Duodenal mucosa (tissue), 2 donors: Measurements from ENCODE around the gene IL34.

Experiments used
- H3K27ac ChIP-seq: one replicate; pipeline ENCODE4 v1.7.0; 2013; ENCODE audit warnings: low read depth, low read length
- H3K27me3 ChIP-seq, 2 donors: one replicate each; pipeline ENCODE4 v1.7.0; 2013; ENCODE audit warnings: low read length in 2 of 2, control low read depth in 1 of 2; ENCODE audit not compliant: insufficient read depth in 2 of 2, control insufficient read depth in 1 of 2
- H3K36me3 ChIP-seq, 2 donors: one replicate each; pipeline ENCODE4 v1.7.0; 2013; ENCODE audit warnings: low read length in 2 of 2, control low read depth in 1 of 2; ENCODE audit not compliant: insufficient read depth in 2 of 2, control insufficient read depth in 1 of 2
- H3K4me1 ChIP-seq, 2 donors: one replicate each; pipeline ENCODE4 v1.7.0; 2013; ENCODE audit warnings: low read length in 2 of 2, control low read depth in 1 of 2; ENCODE audit not compliant: insufficient read depth in 2 of 2, control insufficient read depth in 1 of 2
- H3K4me3 ChIP-seq, 2 donors: one replicate each; pipeline ENCODE4 v1.7.0; 2013; ENCODE audit warnings: low read length in 2 of 2, low read depth in 1 of 2
- H3K9ac ChIP-seq, 2 donors: one replicate each; pipeline ENCODE4 v1.7.0; 2013; ENCODE audit warnings: low read length in 2 of 2, low read depth in 1 of 2
- H3K9me3 ChIP-seq, 2 donors: one replicate each; pipeline ENCODE4 v1.7.0; 2013; ENCODE audit warnings: low read length in 2 of 2, control low read depth in 1 of 2; ENCODE audit not compliant: control insufficient read depth in 1 of 2

The IL34 gene

GRCh38 chr16:70648606-70649005 is 2.2 kb downstream of the IL34 start:
- H3K9ac ChIP-seq: no peak overlapping the region
- H3K9me3 ChIP-seq: no peaks in the 10 kb centered on the region
- no peak overlapping the region for H3K4me3 ChIP-seq
- H3K27me3 ChIP-seq: no peaks in the 10 kb centered on the region
- no peak overlapping the region for H3K27ac ChIP-seq
- H3K36me3 ChIP-seq: no peaks in the 10 kb centered on the region
- no peaks in the 10 kb centered on the region for H3K4me1 ChIP-seq

- H3K4me1 ChIP-seq: peaks cover 5% of the 10 kb centered on the region in 2 donors
- H3K9me3 ChIP-seq: no peaks in the 10 kb centered on the region
- no peak overlapping the region for H3K27ac ChIP-seq
- no peaks in the 10 kb centered on the region for H3K27me3 ChIP-seq
- H3K36me3 ChIP-seq: no peaks in the 10 kb centered on the region
- H3K4me3 ChIP-seq: no peak overlapping the region
- no peak overlapping the region for H3K9ac ChIP-seq
Measured at GRCh38 chr16:70649300-70649699, 2.9 kb downstream of the IL34 start.

- H3K36me3 ChIP-seq: no peaks in the 10 kb centered on the region
- H3K4me1 ChIP-seq: peaks cover 6 to 7% of the 10 kb centered on the region in 2 donors
- no peaks in the 10 kb centered on the region for H3K27me3 ChIP-seq
- no peaks in the 10 kb centered on the region for H3K9me3 ChIP-seq
- no peak overlapping the region for H3K27ac ChIP-seq
- H3K4me3 ChIP-seq: no peak overlapping the region
- no peak overlapping the region for H3K9ac ChIP-seq
Measured at GRCh38 chr16:70650216-70650615, 3.9 kb downstream of the IL34 start.

GRCh38 chr16:70651524-70651923 is 5.2 kb downstream of the IL34 start:
- H3K9ac ChIP-seq: no peak overlapping the region
- H3K4me1 ChIP-seq: peaks cover 6 to 7% of the 10 kb centered on the region in 2 donors
- H3K4me3 ChIP-seq: no peak overlapping the region
- no peaks in the 10 kb centered on the region for H3K9me3 ChIP-seq
- no peaks in the 10 kb centered on the region for H3K36me3 ChIP-seq
- H3K27ac ChIP-seq: no peak overlapping the region
- no peaks in the 10 kb centered on the region for H3K27me3 ChIP-seq

GRCh38 chr16:70652322-70652721 is 6.0 kb downstream of the IL34 start:
- H3K9ac ChIP-seq: no peak overlapping the region
- H3K36me3 ChIP-seq: no peaks in the 10 kb centered on the region
- H3K4me1 ChIP-seq: peaks cover 6 to 7% of the 10 kb centered on the region in 2 donors
- H3K9me3 ChIP-seq: no peaks in the 10 kb centered on the region
- H3K4me3 ChIP-seq: no peak overlapping the region
- H3K27me3 ChIP-seq: no peaks in the 10 kb centered on the region
- H3K27ac ChIP-seq: no peak overlapping the region

GRCh38 chr16:70653406-70653805 is 7.0 kb downstream of the IL34 start:
- Histone ChIP-seq H3K27me3 (no peaks in the 10 kb centered on the region), H3K4me3 (no peak overlapping the region), H3K27ac (no peak overlapping the region), H3K9me3 (no peaks in the 10 kb centered on the region), H3K4me1 (peaks cover 6 to 7% of the 10 kb centered on the region in 2 donors), H3K9ac (no peak overlapping the region), H3K36me3 (no peaks in the 10 kb centered on the region)

- Histone ChIP-seq H3K9ac (peak overlapping the region; percentile 34 to 57), H3K4me3 (peak overlapping the region; percentile 57 to 73)
Measured at GRCh38 chr16:70653809-70654771, 7.7 kb downstream of the IL34 start.

GRCh38 chr16:70656065-70656711 is 9.8 kb downstream of the IL34 start:
- no peaks in the 10 kb centered on the region for H3K36me3 ChIP-seq
- H3K27me3 ChIP-seq: no peaks in the 10 kb centered on the region
- H3K4me1 ChIP-seq: peaks cover 6 to 7% of the 10 kb centered on the region in 2 donors
- no peak overlapping the region for H3K4me3 ChIP-seq
- H3K9me3 ChIP-seq: no peaks in the 10 kb centered on the region
- H3K27ac ChIP-seq: no peak overlapping the region
- H3K9ac ChIP-seq: no peak overlapping the region

More at GRCh38 chr16:70653809-70654771, 7.7 kb downstream of the IL34 start:
- H3K27ac ChIP-seq: no peak overlapping the region
- H3K9me3 ChIP-seq: no peaks in the 10 kb centered on the region
- H3K27me3 ChIP-seq: no peaks in the 10 kb centered on the region
- no peaks in the 10 kb centered on the region for H3K36me3 ChIP-seq
- peaks cover 6 to 7% of the 10 kb centered on the region in 2 donors for H3K4me1 ChIP-seq

GRCh38 chr16:70656712-70657263 is 10.4 kb downstream of the IL34 start:
- Histone ChIP-seq H3K9ac (no peak overlapping the region), H3K27me3 (no peaks in the 10 kb centered on the region), H3K4me1 (peaks cover 6 to 7% of the 10 kb centered on the region in 2 donors), H3K27ac (no peak overlapping the region), H3K4me3 (no peak overlapping the region), H3K36me3 (no peaks in the 10 kb centered on the region), H3K9me3 (no peaks in the 10 kb centered on the region)

GRCh38 chr16:70657956-70658355 is 11.6 kb downstream of the IL34 start:
- Histone ChIP-seq H3K4me3 (no peak overlapping the region), H3K27me3 (no peaks in the 10 kb centered on the region), H3K9ac (no peak overlapping the region), H3K4me1 (peaks cover 6 to 7% of the 10 kb centered on the region in 2 donors), H3K9me3 (no peaks in the 10 kb centered on the region), H3K27ac (no peak overlapping the region), H3K36me3 (no peaks in the 10 kb centered on the region)
